ENCODE results near the gene GCNT2. TPM values are rescaled to one million over a fixed set of nuclear protein-coding genes. Genes with fewer than 3 reads are reported as not detected.

The GCNT2 gene
- total RNA-seq, 1 experiment from 2014 or later: 51.2 TPM

- Mint-ChIP-seq H3K4me1 (peaks cover 87% of the 10 kb centered on the region), H3K36me3 (no peaks in the 10 kb centered on the region), H3K4me3 (no peak overlapping the region), H3K27me3 (ENCODE audit: low read depth) (no peaks in the 10 kb centered on the region), H3K9me3 (no peaks in the 10 kb centered on the region), H3K27ac (peak overlapping the region; percentile 88)
- POLR2A ChIA-PET: no interaction called here
- CTCF ChIA-PET: no interaction called here
- DNase-seq (ENCODE audit: low spot score) (no peak), ATAC-seq (no peak)
- no peak for TF ChIP-seq GABPB1 (CRISPR knock-in tag; IDR thresholded peaks at IDR 0.05)
- no peak for TF ChIP-seq RELA (CRISPR knock-in tag; IDR thresholded peaks at IDR 0.05; ENCODE audit: borderline replicate concordance)
- peak; percentile 91 for TF ChIP-seq ZNF121 (CRISPR knock-in tag; IDR thresholded peaks at IDR 0.05)
- TF ChIP-seq PREB (CRISPR knock-in tag; IDR thresholded peaks at IDR 0.05; ENCODE audit: borderline replicate concordance): no peak
Observed at GRCh38 chr6:10597499-10598001, 76.4 kb downstream of the GCNT2 start.

- H3K4me3 Mint-ChIP-seq: no peak overlapping the region
- peaks cover 88% of the 10 kb centered on the region for H3K4me1 Mint-ChIP-seq
- ATAC-seq: no peak
- no peaks in the 10 kb centered on the region for H3K36me3 Mint-ChIP-seq
- ChIA-PET CTCF (interaction anchor here (0.6 kb wide), 2 partner anchors 75 to 88 kb away, joined by 3 read pairs; no protein-coding TSS in a partner anchor), POLR2A (interaction anchor here (1.0 kb wide), 1 partner anchor 23 kb away, joined by 5 read pairs; no protein-coding TSS in a partner anchor)
- no peaks in the 10 kb centered on the region for H3K9me3 Mint-ChIP-seq
- peak overlapping the region; percentile 82 for H3K27ac Mint-ChIP-seq
- no peaks in the 10 kb centered on the region for H3K27me3 Mint-ChIP-seq (ENCODE audit: low read depth)
- no peak for DNase-seq (ENCODE audit: low spot score)
- TF ChIP-seq GABPB1 (CRISPR knock-in tag; IDR thresholded peaks at IDR 0.05): no peak
- TF ChIP-seq, protein P1, sequence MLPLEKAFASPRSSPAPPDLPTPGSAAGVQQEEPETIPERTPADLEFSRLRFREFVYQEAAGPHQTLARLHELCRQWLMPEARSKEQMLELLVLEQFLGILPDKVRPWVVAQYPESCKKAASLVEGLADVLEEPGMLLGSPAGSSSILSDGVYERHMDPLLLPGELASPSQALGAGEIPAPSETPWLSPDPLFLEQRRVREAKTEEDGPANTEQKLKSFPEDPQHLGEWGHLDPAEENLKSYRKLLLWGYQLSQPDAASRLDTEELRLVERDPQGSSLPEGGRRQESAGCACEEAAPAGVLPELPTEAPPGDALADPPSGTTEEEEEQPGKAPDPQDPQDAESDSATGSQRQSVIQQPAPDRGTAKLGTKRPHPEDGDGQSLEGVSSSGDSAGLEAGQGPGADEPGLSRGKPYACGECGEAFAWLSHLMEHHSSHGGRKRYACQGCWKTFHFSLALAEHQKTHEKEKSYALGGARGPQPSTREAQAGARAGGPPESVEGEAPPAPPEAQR (CRISPR knock-in tag; IDR thresholded peaks at IDR 0.05): no peak
- no peak for TF ChIP-seq TP53 (CRISPR knock-in tag; IDR thresholded peaks at IDR 0.05)
- TF ChIP-seq E2F4 (CRISPR knock-in tag; IDR thresholded peaks at IDR 0.05; ENCODE audit: borderline replicate concordance, low read depth): no peak
- TF ChIP-seq NR1H2 (CRISPR knock-in tag; IDR thresholded peaks at IDR 0.05): no peak
- no peak for TF ChIP-seq ZNF317 (CRISPR knock-in tag; IDR thresholded peaks at IDR 0.05; ENCODE audit: borderline replicate concordance, low read depth)
- TF ChIP-seq JUN (CRISPR knock-in tag; IDR thresholded peaks at IDR 0.05): no peak
- TF ChIP-seq, protein P2, sequence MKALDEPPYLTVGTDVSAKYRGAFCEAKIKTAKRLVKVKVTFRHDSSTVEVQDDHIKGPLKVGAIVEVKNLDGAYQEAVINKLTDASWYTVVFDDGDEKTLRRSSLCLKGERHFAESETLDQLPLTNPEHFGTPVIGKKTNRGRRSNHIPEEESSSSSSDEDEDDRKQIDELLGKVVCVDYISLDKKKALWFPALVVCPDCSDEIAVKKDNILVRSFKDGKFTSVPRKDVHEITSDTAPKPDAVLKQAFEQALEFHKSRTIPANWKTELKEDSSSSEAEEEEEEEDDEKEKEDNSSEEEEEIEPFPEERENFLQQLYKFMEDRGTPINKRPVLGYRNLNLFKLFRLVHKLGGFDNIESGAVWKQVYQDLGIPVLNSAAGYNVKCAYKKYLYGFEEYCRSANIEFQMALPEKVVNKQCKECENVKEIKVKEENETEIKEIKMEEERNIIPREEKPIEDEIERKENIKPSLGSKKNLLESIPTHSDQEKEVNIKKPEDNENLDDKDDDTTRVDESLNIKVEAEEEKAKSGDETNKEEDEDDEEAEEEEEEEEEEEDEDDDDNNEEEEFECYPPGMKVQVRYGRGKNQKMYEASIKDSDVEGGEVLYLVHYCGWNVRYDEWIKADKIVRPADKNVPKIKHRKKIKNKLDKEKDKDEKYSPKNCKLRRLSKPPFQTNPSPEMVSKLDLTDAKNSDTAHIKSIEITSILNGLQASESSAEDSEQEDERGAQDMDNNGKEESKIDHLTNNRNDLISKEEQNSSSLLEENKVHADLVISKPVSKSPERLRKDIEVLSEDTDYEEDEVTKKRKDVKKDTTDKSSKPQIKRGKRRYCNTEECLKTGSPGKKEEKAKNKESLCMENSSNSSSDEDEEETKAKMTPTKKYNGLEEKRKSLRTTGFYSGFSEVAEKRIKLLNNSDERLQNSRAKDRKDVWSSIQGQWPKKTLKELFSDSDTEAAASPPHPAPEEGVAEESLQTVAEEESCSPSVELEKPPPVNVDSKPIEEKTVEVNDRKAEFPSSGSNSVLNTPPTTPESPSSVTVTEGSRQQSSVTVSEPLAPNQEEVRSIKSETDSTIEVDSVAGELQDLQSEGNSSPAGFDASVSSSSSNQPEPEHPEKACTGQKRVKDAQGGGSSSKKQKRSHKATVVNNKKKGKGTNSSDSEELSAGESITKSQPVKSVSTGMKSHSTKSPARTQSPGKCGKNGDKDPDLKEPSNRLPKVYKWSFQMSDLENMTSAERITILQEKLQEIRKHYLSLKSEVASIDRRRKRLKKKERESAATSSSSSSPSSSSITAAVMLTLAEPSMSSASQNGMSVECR (CRISPR knock-in tag; IDR thresholded peaks at IDR 0.05; ENCODE audit: borderline replicate concordance): no peak
- no peak for TF ChIP-seq NFYB (CRISPR knock-in tag; conservative IDR thresholded peaks at IDR 0.05; ENCODE audit: low read depth)
- no peak for TF ChIP-seq ZBTB21 (CRISPR knock-in tag; IDR thresholded peaks at IDR 0.05; ENCODE audit: borderline replicate concordance)
- TF ChIP-seq ERG (CRISPR knock-in tag; IDR thresholded peaks at IDR 0.05): no peak
- TF ChIP-seq, protein P3, sequence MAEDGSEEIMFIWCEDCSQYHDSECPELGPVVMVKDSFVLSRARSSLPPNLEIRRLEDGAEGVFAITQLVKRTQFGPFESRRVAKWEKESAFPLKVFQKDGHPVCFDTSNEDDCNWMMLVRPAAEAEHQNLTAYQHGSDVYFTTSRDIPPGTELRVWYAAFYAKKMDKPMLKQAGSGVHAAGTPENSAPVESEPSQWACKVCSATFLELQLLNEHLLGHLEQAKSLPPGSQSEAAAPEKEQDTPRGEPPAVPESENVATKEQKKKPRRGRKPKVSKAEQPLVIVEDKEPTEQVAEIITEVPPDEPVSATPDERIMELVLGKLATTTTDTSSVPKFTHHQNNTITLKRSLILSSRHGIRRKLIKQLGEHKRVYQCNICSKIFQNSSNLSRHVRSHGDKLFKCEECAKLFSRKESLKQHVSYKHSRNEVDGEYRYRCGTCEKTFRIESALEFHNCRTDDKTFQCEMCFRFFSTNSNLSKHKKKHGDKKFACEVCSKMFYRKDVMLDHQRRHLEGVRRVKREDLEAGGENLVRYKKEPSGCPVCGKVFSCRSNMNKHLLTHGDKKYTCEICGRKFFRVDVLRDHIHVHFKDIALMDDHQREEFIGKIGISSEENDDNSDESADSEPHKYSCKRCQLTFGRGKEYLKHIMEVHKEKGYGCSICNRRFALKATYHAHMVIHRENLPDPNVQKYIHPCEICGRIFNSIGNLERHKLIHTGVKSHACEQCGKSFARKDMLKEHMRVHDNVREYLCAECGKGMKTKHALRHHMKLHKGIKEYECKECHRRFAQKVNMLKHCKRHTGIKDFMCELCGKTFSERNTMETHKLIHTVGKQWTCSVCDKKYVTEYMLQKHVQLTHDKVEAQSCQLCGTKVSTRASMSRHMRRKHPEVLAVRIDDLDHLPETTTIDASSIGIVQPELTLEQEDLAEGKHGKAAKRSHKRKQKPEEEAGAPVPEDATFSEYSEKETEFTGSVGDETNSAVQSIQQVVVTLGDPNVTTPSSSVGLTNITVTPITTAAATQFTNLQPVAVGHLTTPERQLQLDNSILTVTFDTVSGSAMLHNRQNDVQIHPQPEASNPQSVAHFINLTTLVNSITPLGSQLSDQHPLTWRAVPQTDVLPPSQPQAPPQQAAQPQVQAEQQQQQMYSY (CRISPR knock-in tag; IDR thresholded peaks at IDR 0.05): no peak
- TF ChIP-seq MAX (CRISPR knock-in tag; IDR thresholded peaks at IDR 0.05): no peak
- no peak for TF ChIP-seq ATF2 (CRISPR knock-in tag; IDR thresholded peaks at IDR 0.05; ENCODE audit: borderline replicate concordance, low read depth)
Observed at GRCh38 chr6:10598084-10598960, 77.2 kb downstream of the GCNT2 start.
